ENCODE results near the gene UBE2J1. TPM values are rescaled to one million over a fixed set of nuclear protein-coding genes. Genes with fewer than 3 reads are reported as not detected.

UBE2J1 gene
- total and polyA plus RNA-seq, 4 donors = 14.7 to 26.4 (median 18.0) TPM

- H3K4me3 ChIP-seq (ENCODE audit: low read depth in 1 of 3, low read length in 3 of 3) = no peak overlapping the region
- H3K9me3 ChIP-seq (ENCODE audit: control insufficient read depth in 4 of 4, low read length in 3 of 4) = no peaks in the 10 kb centered on the region
- no peak for DNase-seq (ENCODE audit: low spot score)
- 86% methylated on average over 2 of the region's 2 CpGs for WGBS
- H3K27me3 ChIP-seq (ENCODE audit: control insufficient read depth in 4 of 4, insufficient read depth in 4 of 4, low read length in 3 of 4) = no peaks in the 10 kb centered on the region
- H3K36me3 ChIP-seq (ENCODE audit: control insufficient read depth in 4 of 4, insufficient read depth in 3 of 4, low read depth in 1 of 4, low read length in 3 of 4) = no peaks in the 10 kb centered on the region
- no peak overlapping the region for H3K9ac ChIP-seq (ENCODE audit: low read depth in 1 of 2, low read length in 2 of 2)
- H3K27ac ChIP-seq (ENCODE audit: low read depth in 1 of 2, low read length in 2 of 2) = no peak overlapping the region
- H3K4me1 ChIP-seq (ENCODE audit: control insufficient read depth in 4 of 4, insufficient read depth in 4 of 4, low read length in 3 of 4) = peaks cover 10 to 38% (median 18%) of the 10 kb centered on the region in 4 donors
- no peak for TF ChIP-seq YY1 (IDR thresholded peaks at IDR 0.05)
- TF ChIP-seq, protein P1, sequence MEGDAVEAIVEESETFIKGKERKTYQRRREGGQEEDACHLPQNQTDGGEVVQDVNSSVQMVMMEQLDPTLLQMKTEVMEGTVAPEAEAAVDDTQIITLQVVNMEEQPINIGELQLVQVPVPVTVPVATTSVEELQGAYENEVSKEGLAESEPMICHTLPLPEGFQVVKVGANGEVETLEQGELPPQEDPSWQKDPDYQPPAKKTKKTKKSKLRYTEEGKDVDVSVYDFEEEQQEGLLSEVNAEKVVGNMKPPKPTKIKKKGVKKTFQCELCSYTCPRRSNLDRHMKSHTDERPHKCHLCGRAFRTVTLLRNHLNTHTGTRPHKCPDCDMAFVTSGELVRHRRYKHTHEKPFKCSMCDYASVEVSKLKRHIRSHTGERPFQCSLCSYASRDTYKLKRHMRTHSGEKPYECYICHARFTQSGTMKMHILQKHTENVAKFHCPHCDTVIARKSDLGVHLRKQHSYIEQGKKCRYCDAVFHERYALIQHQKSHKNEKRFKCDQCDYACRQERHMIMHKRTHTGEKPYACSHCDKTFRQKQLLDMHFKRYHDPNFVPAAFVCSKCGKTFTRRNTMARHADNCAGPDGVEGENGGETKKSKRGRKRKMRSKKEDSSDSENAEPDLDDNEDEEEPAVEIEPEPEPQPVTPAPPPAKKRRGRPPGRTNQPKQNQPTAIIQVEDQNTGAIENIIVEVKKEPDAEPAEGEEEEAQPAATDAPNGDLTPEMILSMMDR (IDR thresholded peaks at IDR 0.05; ENCODE audit: low read depth, low read length, missing input control) = no peak
- no peak for TF ChIP-seq RXRA (IDR thresholded peaks at IDR 0.05)
- no peak for TF ChIP-seq JUND (IDR thresholded peaks at IDR 0.05)
- TF ChIP-seq GABPA (IDR thresholded peaks at IDR 0.05 in 1 of 2, conservative IDR thresholded peaks at IDR 0.05 in 1 of 2) = no peak
- TF ChIP-seq MAX (IDR thresholded peaks at IDR 0.05) = no peak
- TF ChIP-seq FOXA2 (IDR thresholded peaks at IDR 0.05) = no peak
- no peak for TF ChIP-seq ZBTB33 (IDR thresholded peaks at IDR 0.05)
- TF ChIP-seq, protein P2, sequence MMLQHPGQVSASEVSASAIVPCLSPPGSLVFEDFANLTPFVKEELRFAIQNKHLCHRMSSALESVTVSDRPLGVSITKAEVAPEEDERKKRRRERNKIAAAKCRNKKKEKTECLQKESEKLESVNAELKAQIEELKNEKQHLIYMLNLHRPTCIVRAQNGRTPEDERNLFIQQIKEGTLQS (IDR thresholded peaks at IDR 0.05) = no peak
- no peak for TF ChIP-seq EGR1 (IDR thresholded peaks at IDR 0.05; ENCODE audit: low read depth in 2 of 2)
- TF ChIP-seq FOXA1 (IDR thresholded peaks at IDR 0.05) = no peak
- TF ChIP-seq TAF1 (conservative IDR thresholded peaks at IDR 0.05) = no peak
- no peak for TF ChIP-seq HNF4G (IDR thresholded peaks at IDR 0.05)
- no peak for TF ChIP-seq SP1 (IDR thresholded peaks at IDR 0.05)
- TF ChIP-seq RAD21 (IDR thresholded peaks at IDR 0.05) = no peak
Observed at GRCh38 chr6:89347825-89348224, 4.7 kb downstream of the UBE2J1 start.

- H3K36me3 ChIP-seq (ENCODE audit: control insufficient read depth in 4 of 4, insufficient read depth in 3 of 4, low read depth in 1 of 4, low read length in 3 of 4) = peaks cover 0 to 7% (median 3%) of the 10 kb centered on the region in 4 donors
- no peaks in the 10 kb centered on the region for H3K27me3 ChIP-seq (ENCODE audit: control insufficient read depth in 4 of 4, insufficient read depth in 4 of 4, low read length in 3 of 4)
- peaks cover 10 to 33% (median 17%) of the 10 kb centered on the region in 4 donors for H3K4me1 ChIP-seq (ENCODE audit: control insufficient read depth in 4 of 4, insufficient read depth in 4 of 4, low read length in 3 of 4)
- no peaks in the 10 kb centered on the region for H3K9me3 ChIP-seq (ENCODE audit: control insufficient read depth in 4 of 4, low read length in 3 of 4)
- TF ChIP-seq EGR1 (IDR thresholded peaks at IDR 0.05; ENCODE audit: low read depth in 2 of 2) (no peak), RXRA (IDR thresholded peaks at IDR 0.05) (no peak), NR2F2 (IDR thresholded peaks at IDR 0.05) (no peak), FOXA1 (IDR thresholded peaks at IDR 0.05) (no peak), ZBTB33 (IDR thresholded peaks at IDR 0.05) (no peak), GABPA (IDR thresholded peaks at IDR 0.05 in 1 of 2, conservative IDR thresholded peaks at IDR 0.05 in 1 of 2) (no peak), HNF4G (IDR thresholded peaks at IDR 0.05) (no peak), SP1 (IDR thresholded peaks at IDR 0.05) (no peak), JUND (IDR thresholded peaks at IDR 0.05) (no peak), HNF4A (conservative IDR thresholded peaks at IDR 0.05) (no peak), MAX (IDR thresholded peaks at IDR 0.05) (no peak), FOXA2 (IDR thresholded peaks at IDR 0.05) (no peak), TAF1 (conservative IDR thresholded peaks at IDR 0.05) (no peak), YY1 (IDR thresholded peaks at IDR 0.05) (no peak)
- TF ChIP-seq, protein P1 (IDR thresholded peaks at IDR 0.05; ENCODE audit: low read depth, low read length, missing input control) = no peak
- TF ChIP-seq, protein P2 (IDR thresholded peaks at IDR 0.05) = no peak
- TF ChIP-seq, protein P3, sequence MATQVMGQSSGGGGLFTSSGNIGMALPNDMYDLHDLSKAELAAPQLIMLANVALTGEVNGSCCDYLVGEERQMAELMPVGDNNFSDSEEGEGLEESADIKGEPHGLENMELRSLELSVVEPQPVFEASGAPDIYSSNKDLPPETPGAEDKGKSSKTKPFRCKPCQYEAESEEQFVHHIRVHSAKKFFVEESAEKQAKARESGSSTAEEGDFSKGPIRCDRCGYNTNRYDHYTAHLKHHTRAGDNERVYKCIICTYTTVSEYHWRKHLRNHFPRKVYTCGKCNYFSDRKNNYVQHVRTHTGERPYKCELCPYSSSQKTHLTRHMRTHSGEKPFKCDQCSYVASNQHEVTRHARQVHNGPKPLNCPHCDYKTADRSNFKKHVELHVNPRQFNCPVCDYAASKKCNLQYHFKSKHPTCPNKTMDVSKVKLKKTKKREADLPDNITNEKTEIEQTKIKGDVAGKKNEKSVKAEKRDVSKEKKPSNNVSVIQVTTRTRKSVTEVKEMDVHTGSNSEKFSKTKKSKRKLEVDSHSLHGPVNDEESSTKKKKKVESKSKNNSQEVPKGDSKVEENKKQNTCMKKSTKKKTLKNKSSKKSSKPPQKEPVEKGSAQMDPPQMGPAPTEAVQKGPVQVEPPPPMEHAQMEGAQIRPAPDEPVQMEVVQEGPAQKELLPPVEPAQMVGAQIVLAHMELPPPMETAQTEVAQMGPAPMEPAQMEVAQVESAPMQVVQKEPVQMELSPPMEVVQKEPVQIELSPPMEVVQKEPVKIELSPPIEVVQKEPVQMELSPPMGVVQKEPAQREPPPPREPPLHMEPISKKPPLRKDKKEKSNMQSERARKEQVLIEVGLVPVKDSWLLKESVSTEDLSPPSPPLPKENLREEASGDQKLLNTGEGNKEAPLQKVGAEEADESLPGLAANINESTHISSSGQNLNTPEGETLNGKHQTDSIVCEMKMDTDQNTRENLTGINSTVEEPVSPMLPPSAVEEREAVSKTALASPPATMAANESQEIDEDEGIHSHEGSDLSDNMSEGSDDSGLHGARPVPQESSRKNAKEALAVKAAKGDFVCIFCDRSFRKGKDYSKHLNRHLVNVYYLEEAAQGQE (IDR thresholded peaks at IDR 0.05) = no peak
- DNase-seq (ENCODE audit: low spot score) = no peak
- WGBS = 95% methylated on average over 4 of the region's 4 CpGs
- H3K27ac ChIP-seq (ENCODE audit: low read depth in 1 of 2, low read length in 2 of 2) = no peak overlapping the region
- H3K4me3 ChIP-seq (ENCODE audit: low read depth in 1 of 3, low read length in 3 of 3) = no peak overlapping the region
- no peak overlapping the region for H3K9ac ChIP-seq (ENCODE audit: low read depth in 1 of 2, low read length in 2 of 2)
Observed at GRCh38 chr6:89346433-89346832, 6.1 kb downstream of the UBE2J1 start.

All from liver (tissue), 9 donors.